Esophagus muscularis mucosa (tissue), 2 donors: ENCODE results near the gene KCNJ16.

Experiments
- POLR2A ChIP-seq: fragments of 450-650 bp; IDR thresholded peaks from one replicate; pipeline ENCODE4 v1.6.1; 2017; ENCODE audit warnings: antibody characterized with exemption, moderate library complexity, mild to moderate bottlenecking, low read depth
- POLR2AphosphoS5 ChIP-seq, 2 donors: sonication (generic); formaldehyde crosslinking; IDR thresholded peaks; one replicate each; pipeline ENCODE4 v1.6.1; 2017; ENCODE audit warnings: antibody characterized with exemption in 2 of 2

GRCh38 chr17:70076189-70076588 lies 1.2 kb downstream of the KCNJ16 start:
- no peak for TF ChIP-seq POLR2AphosphoS5 (IDR thresholded peaks at IDR 0.05)
- no peak for TF ChIP-seq POLR2A
